DOHH2 (cell line): ENCODE data around the gene RNF8.

Source experiments
- H3F3A ChIP-seq: fragments of 200-600 bp; sonication (generic), shearing (Covaris generic); 2 replicates; pipeline ENCODE4 v1.6.0; 2016; ENCODE audit warnings: antibody characterized with exemption, mild to moderate bottlenecking; ENCODE audit not compliant: control insufficient read depth, insufficient read depth
- H3K27ac ChIP-seq: fragments of 200-600 bp; sonication (generic); 2 replicates; pipeline ENCODE4 v1.5.1; 2014; ENCODE audit warnings: low read depth, mild to moderate bottlenecking, low read length, moderate library complexity
- H3K27me3 ChIP-seq: fragments of 200-600 bp; sonication (generic); 2 replicates; pipeline ENCODE4 v1.6.1; 2014; ENCODE audit warnings: mild to moderate bottlenecking, low read length, mixed read lengths; ENCODE audit not compliant: control insufficient read depth
- H3K36me3 ChIP-seq: fragments of 200-600 bp; sonication (generic); 2 replicates; pipeline ENCODE4 v1.6.1; 2014; ENCODE audit warnings: mild to moderate bottlenecking, low read length, moderate library complexity, mixed read lengths; ENCODE audit not compliant: control insufficient read depth
- H3K4me1 ChIP-seq: fragments of 200-600 bp; sonication (generic); 2 replicates; pipeline ENCODE4 v1.6.1; 2014; ENCODE audit warnings: mild to moderate bottlenecking, low read length, mixed read lengths; ENCODE audit not compliant: control insufficient read depth
- H3K4me2 ChIP-seq: fragments of 200-600 bp; sonication (generic); 2 replicates; pipeline ENCODE4 v1.6.0; 2014; ENCODE audit warnings: mild to moderate bottlenecking, low read length, moderate library complexity
- H3K4me3 ChIP-seq: fragments of 200-600 bp; sonication (generic); 2 replicates; pipeline ENCODE4 v1.5.1; 2014; ENCODE audit warnings: mild to moderate bottlenecking, low read length, mixed read lengths
- H3K79me2 ChIP-seq: fragments of 200-600 bp; sonication (generic); 2 replicates; pipeline ENCODE4 v1.6.1; 2014; ENCODE audit warnings: mild to moderate bottlenecking, low read length, mixed read lengths; ENCODE audit not compliant: control insufficient read depth
- H3K9me2 ChIP-seq: fragments of 200-600 bp; sonication (generic); replicated peaks from 2 replicates; pipeline ENCODE4 v1.6.1; 2014; ENCODE audit warnings: mild to moderate bottlenecking, low read length, mixed read lengths; ENCODE audit not compliant: control insufficient read depth
- H3K9me3 ChIP-seq: fragments of 200-600 bp; sonication (generic); 2 replicates; pipeline ENCODE4 v1.6.1; 2014; ENCODE audit warnings: antibody characterized with exemption, low read length, mixed read lengths; ENCODE audit not compliant: control insufficient read depth, insufficient read depth
- H4K20me1 ChIP-seq: fragments of 200-600 bp; sonication (generic); 2 replicates; pipeline ENCODE4 v1.6.0; 2014; ENCODE audit warnings: low read depth, mild to moderate bottlenecking, antibody characterized with exemption, low read length, moderate library complexity; ENCODE audit not compliant: control insufficient read depth, insufficient read depth
- CTCF ChIP-seq: fragments of 200-600 bp; sonication (generic); IDR thresholded peaks from one replicate; pipeline ENCODE4 v1.5.1; 2014; ENCODE audit warnings: antibody characterized with exemption, mild to moderate bottlenecking, low read depth, low read length; ENCODE audit not compliant: poor library complexity, severe bottlenecking
- EZH2phosphoT487 ChIP-seq: fragments of 200-600 bp; sonication (generic); IDR thresholded peaks from 2 replicates; pipeline ENCODE4 v1.6.1; 2017; ENCODE audit warnings: borderline replicate concordance, mild to moderate bottlenecking, antibody characterized with exemption, low read length, moderate library complexity, mixed read lengths

RNF8 gene

GRCh38 chr6:37393381-37393929, 39.7 kb downstream of the RNF8 start:
- peaks cover 31% of the 10 kb centered on the region for H3K36me3 ChIP-seq
- H3K9me2 ChIP-seq, result no peaks in the 10 kb centered on the region
- no peak overlapping the region for H3K4me3 ChIP-seq

GRCh38 chr6:37396571-37397180, 42.9 kb downstream of the RNF8 start:
- peaks cover 4% of the 10 kb centered on the region for H3K27me3 ChIP-seq

More at GRCh38 chr6:37393381-37393929, 39.7 kb downstream of the RNF8 start:
- no peaks in the 10 kb centered on the region for H3F3A ChIP-seq
- TF ChIP-seq CTCF (no peak), EZH2phosphoT487 (no peak)
- no peak overlapping the region for H3K4me2 ChIP-seq
- no peak overlapping the region for H3K27ac ChIP-seq
- H3K79me2 ChIP-seq, result no peaks in the 10 kb centered on the region
- no peaks in the 10 kb centered on the region for H4K20me1 ChIP-seq
- no peaks in the 10 kb centered on the region for H3K27me3 ChIP-seq
- no peaks in the 10 kb centered on the region for H3K4me1 ChIP-seq
- no peaks in the 10 kb centered on the region for H3K9me3 ChIP-seq

GRCh38 chr6:37399131-37399530, 45.3 kb downstream of the RNF8 start:
- Histone ChIP-seq H4K20me1 (no peaks in the 10 kb centered on the region), H3K27ac (no peak overlapping the region), H3K36me3 (no peaks in the 10 kb centered on the region), H3K9me2 (no peaks in the 10 kb centered on the region), H3K4me1 (no peaks in the 10 kb centered on the region), H3K4me3 (no peak overlapping the region), H3K27me3 (peaks cover 4% of the 10 kb centered on the region), H3F3A (no peaks in the 10 kb centered on the region), H3K79me2 (no peaks in the 10 kb centered on the region), H3K4me2 (no peak overlapping the region), H3K9me3 (no peaks in the 10 kb centered on the region)
- TF ChIP-seq CTCF (no peak), EZH2phosphoT487 (no peak)

More at GRCh38 chr6:37396571-37397180, 42.9 kb downstream of the RNF8 start:
- no peak overlapping the region for H3K4me2 ChIP-seq
- no peak overlapping the region for H3K27ac ChIP-seq
- no peaks in the 10 kb centered on the region for H3K4me1 ChIP-seq
- H4K20me1 ChIP-seq, result no peaks in the 10 kb centered on the region
- TF ChIP-seq EZH2phosphoT487, result no peak
- no peak for TF ChIP-seq CTCF
- H3K9me3 ChIP-seq, result no peaks in the 10 kb centered on the region
- no peak overlapping the region for H3K4me3 ChIP-seq
- no peaks in the 10 kb centered on the region for H3F3A ChIP-seq
- H3K79me2 ChIP-seq, result no peaks in the 10 kb centered on the region
- H3K36me3 ChIP-seq, result peaks cover 8% of the 10 kb centered on the region; the same call in 1 of the 2 replicates
- H3K9me2 ChIP-seq, result no peaks in the 10 kb centered on the region
